ENCODE results near the gene ZMYND12.

- TF ChIP-seq CTCF (IDR thresholded peaks at IDR 0.05), result no peak
- no peak for TF ChIP-seq EZH2phosphoT487 (IDR thresholded peaks at IDR 0.05; ENCODE audit: borderline replicate concordance, low read depth)
- no peak for TF ChIP-seq RAD21 (IDR thresholded peaks at IDR 0.05; ENCODE audit: low read length)
- no peak for TF ChIP-seq EP300 (IDR thresholded peaks at IDR 0.05; ENCODE audit: borderline replicate concordance in 1 of 2, low read depth in 1 of 2, low read length in 1 of 2)
- TF ChIP-seq RFX5 (IDR thresholded peaks at IDR 0.05; ENCODE audit: low read length), result no peak
- no peak for TF ChIP-seq SMC3 (IDR thresholded peaks at IDR 0.05; ENCODE audit: low read depth, low read length)
- no peak for TF ChIP-seq SIN3A (IDR thresholded peaks at IDR 0.05; ENCODE audit: borderline replicate concordance, low read depth, low read length)
- no peak for TF ChIP-seq POLR2AphosphoS5 (IDR thresholded peaks at IDR 0.05; ENCODE audit: low read depth, low read length)
- TF ChIP-seq MAX (IDR thresholded peaks at IDR 0.05; ENCODE audit: low read depth), result no peak
Measured at GRCh38 chr1:42429603-42430002, 26.2 kb downstream of the ZMYND12 start.

Measured in SK-N-SH (cell line).